GM23248 (cell line): ENCODE measurements around the gene GASK1A.

Experiments
- EZH2 ChIP-seq: fragments of 200-600 bp; sonication (generic); IDR thresholded peaks from 2 replicates; pipeline ENCODE4 v1.6.1; 2018; ENCODE audit warnings: antibody characterized with exemption, mild to moderate bottlenecking; ENCODE audit not compliant: insufficient read depth, poor library complexity, severe bottlenecking
- EZH2phosphoT487 ChIP-seq: fragments of 200-600 bp; sonication (generic); IDR thresholded peaks from 2 replicates; pipeline ENCODE4 v1.6.1; 2018; ENCODE audit warnings: antibody characterized with exemption, moderate library complexity, mild to moderate bottlenecking, low read depth; ENCODE audit not compliant: insufficient read depth

DNA sequence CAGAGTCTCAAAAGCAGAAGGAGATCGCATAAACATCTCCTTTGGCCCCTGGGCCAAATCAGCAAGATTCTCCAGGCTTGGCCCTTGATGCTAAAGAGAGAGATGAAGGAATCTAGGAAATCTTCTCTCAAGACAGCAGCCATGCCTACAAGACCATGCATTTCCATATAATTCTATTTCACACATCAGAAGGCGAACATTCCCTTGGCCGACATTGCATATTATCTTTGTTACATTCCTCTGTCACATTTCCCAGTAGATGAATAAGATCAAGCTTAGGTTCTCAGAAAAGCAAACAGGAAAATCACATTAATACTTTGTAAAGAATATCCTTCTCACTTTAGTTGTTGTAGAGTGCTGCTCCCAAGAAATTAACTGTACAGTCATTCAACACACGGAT lies 21.3 kb downstream of the GASK1A start:
- TF ChIP-seq EZH2 (no peak), EZH2phosphoT487 (no peak)
